SJCRH30 (cell line): ENCODE measurements around the gene ARMH3. TPM values are rescaled to one million over a fixed set of nuclear protein-coding genes. Genes with fewer than 3 reads are reported as not detected.

ENCODE experiments used
- DNase-seq, 2 experiments: peaks; one replicate each; pipeline ENCODE4 v3.0.0-alpha.2; 2015 to 2020
- H3K27ac ChIP-seq: fragments of 250-450 bp; sonication (Bioruptor Pico); 2 replicates; pipeline ENCODE4 v1.5.1; 2020; ENCODE audit warnings: mild to moderate bottlenecking, moderate library complexity
- H3K27me3 ChIP-seq: fragments of 250-450 bp; sonication (Bioruptor Pico); 2 replicates; pipeline ENCODE4 v1.5.1; 2020; ENCODE audit warnings: mild to moderate bottlenecking, moderate library complexity
- H3K36me3 ChIP-seq: fragments of 250-450 bp; sonication (Bioruptor Pico); 2 replicates; pipeline ENCODE4 v1.5.1; 2020; ENCODE audit warnings: mild to moderate bottlenecking, moderate library complexity
- H3K4me1 ChIP-seq: fragments of 250-450 bp; sonication (Bioruptor Pico); 2 replicates; pipeline ENCODE4 v1.5.1; 2020; ENCODE audit warnings: mild to moderate bottlenecking, moderate library complexity
- H3K4me3 ChIP-seq: fragments of 250-450 bp; sonication (Bioruptor Pico); 2 replicates; pipeline ENCODE4 v1.5.1; 2020; ENCODE audit warnings: mild to moderate bottlenecking, moderate library complexity
- H3K9me3 ChIP-seq: fragments of 250-450 bp; sonication (Bioruptor Pico); replicated peaks from 2 replicates; pipeline ENCODE4 v1.5.1; 2020; ENCODE audit warnings: mild to moderate bottlenecking, moderate library complexity
- total RNA-seq: library from RNA; depleted of rRNA; stranded (reverse); fragments of >200 nt; shearing (Covaris generic); gene quantifications from 2 replicates; pipeline ENCODE4 v1.2.3, GENCODE V29; 2014

Gene ARMH3
- total RNA-seq, 1 experiment from 2014 or later, result 25.7 TPM

- Histone ChIP-seq H3K4me1 (peaks cover 4% of the 10 kb centered on the region; the same call in 1 of the 2 replicates), H3K36me3 (no peaks in the 10 kb centered on the region), H3K9me3 (no peaks in the 10 kb centered on the region), H3K27ac (no peak overlapping the region), H3K4me3 (no peak overlapping the region), H3K27me3 (no peaks in the 10 kb centered on the region)
- peak; percentile 94 to 96 for DNase-seq
Observed at GRCh38 chr10:101840741-101841453, 215.1 kb downstream of the ARMH3 start.

- Histone ChIP-seq H3K4me1 (peaks cover 10% of the 10 kb centered on the region; the same call in 1 of the 2 replicates), H3K27ac (no peak overlapping the region), H3K27me3 (no peaks in the 10 kb centered on the region), H3K9me3 (no peaks in the 10 kb centered on the region), H3K36me3 (no peaks in the 10 kb centered on the region), H3K4me3 (no peak overlapping the region)
- DNase-seq, result no peak
Observed at GRCh38 chr10:101840102-101840684, 215.8 kb downstream of the ARMH3 start.

- DNase-seq, result no peak
- Histone ChIP-seq H3K27ac (no peak overlapping the region), H3K4me3 (no peak overlapping the region), H3K9me3 (no peaks in the 10 kb centered on the region), H3K27me3 (no peaks in the 10 kb centered on the region), H3K36me3 (no peaks in the 10 kb centered on the region), H3K4me1 (peaks cover 14% of the 10 kb centered on the region; the same call in 1 of the 2 replicates)
Observed at GRCh38 chr10:101839416-101840063, 216.4 kb downstream of the ARMH3 start.

GRCh38 chr10:101839002-101839401 lies 217.0 kb downstream of the ARMH3 start:
- Histone ChIP-seq H3K4me3 (no peak overlapping the region), H3K4me1 (peaks cover 14% of the 10 kb centered on the region; the same call in 1 of the 2 replicates), H3K36me3 (no peaks in the 10 kb centered on the region), H3K27me3 (no peaks in the 10 kb centered on the region), H3K27ac (no peak overlapping the region), H3K9me3 (no peaks in the 10 kb centered on the region)
- no peak for DNase-seq

GRCh38 chr10:101838416-101838970 lies 217.5 kb downstream of the ARMH3 start:
- no peak for DNase-seq
- H3K4me3 ChIP-seq, result no peak overlapping the region
- no peaks in the 10 kb centered on the region for H3K27me3 ChIP-seq
- H3K4me1 ChIP-seq, result peaks cover 14% of the 10 kb centered on the region; the same call in 1 of the 2 replicates
- no peaks in the 10 kb centered on the region for H3K36me3 ChIP-seq
- no peaks in the 10 kb centered on the region for H3K9me3 ChIP-seq
- H3K27ac ChIP-seq, result no peak overlapping the region

GRCh38 chr10:101837748-101838147 lies 218.2 kb downstream of the ARMH3 start:
- Histone ChIP-seq H3K36me3 (no peaks in the 10 kb centered on the region), H3K4me1 (peaks cover 14% of the 10 kb centered on the region; the same call in 1 of the 2 replicates), H3K4me3 (no peak overlapping the region), H3K27me3 (no peaks in the 10 kb centered on the region), H3K27ac (no peak overlapping the region), H3K9me3 (no peaks in the 10 kb centered on the region)
- DNase-seq, result no peak

- no peak overlapping the region for H3K27ac ChIP-seq
- peak; percentile 65 to 84 for DNase-seq
- no peak overlapping the region for H3K4me3 ChIP-seq
- peaks cover 15% of the 10 kb centered on the region; the same call in 1 of the 2 replicates for H3K4me1 ChIP-seq
- H3K36me3 ChIP-seq, result no peaks in the 10 kb centered on the region
- H3K9me3 ChIP-seq, result no peaks in the 10 kb centered on the region
- H3K27me3 ChIP-seq, result no peaks in the 10 kb centered on the region
Observed at GRCh38 chr10:101835362-101835761, 220.6 kb downstream of the ARMH3 start.

GRCh38 chr10:101834341-101834740 lies 221.6 kb downstream of the ARMH3 start:
- H3K27me3 ChIP-seq, result no peaks in the 10 kb centered on the region
- DNase-seq, result no peak
- H3K4me3 ChIP-seq, result no peak overlapping the region

GRCh38 chr10:101833466-101833865 lies 222.5 kb downstream of the ARMH3 start:
- H3K4me1 ChIP-seq, result peaks cover 15% of the 10 kb centered on the region; the same call in 1 of the 2 replicates
- no peak for DNase-seq
- no peak overlapping the region for H3K27ac ChIP-seq
- no peaks in the 10 kb centered on the region for H3K9me3 ChIP-seq
- no peaks in the 10 kb centered on the region for H3K27me3 ChIP-seq
- no peak overlapping the region for H3K4me3 ChIP-seq
- no peaks in the 10 kb centered on the region for H3K36me3 ChIP-seq

More at GRCh38 chr10:101834341-101834740, 221.6 kb downstream of the ARMH3 start:
- Histone ChIP-seq H3K36me3 (no peaks in the 10 kb centered on the region), H3K4me1 (peaks cover 15% of the 10 kb centered on the region; the same call in 1 of the 2 replicates), H3K9me3 (no peaks in the 10 kb centered on the region), H3K27ac (no peak overlapping the region)

GRCh38 chr10:101832325-101832771 lies 223.6 kb downstream of the ARMH3 start:
- Histone ChIP-seq H3K27me3 (no peaks in the 10 kb centered on the region), H3K4me1 (peaks cover 15% of the 10 kb centered on the region; the same call in 1 of the 2 replicates), H3K27ac (no peak overlapping the region), H3K4me3 (no peak overlapping the region), H3K9me3 (no peaks in the 10 kb centered on the region), H3K36me3 (no peaks in the 10 kb centered on the region)
- DNase-seq, result no peak

- H3K9me3 ChIP-seq, result no peaks in the 10 kb centered on the region
- no peaks in the 10 kb centered on the region for H3K27me3 ChIP-seq
- no peaks in the 10 kb centered on the region for H3K36me3 ChIP-seq
- no peak for DNase-seq
- no peak overlapping the region for H3K27ac ChIP-seq
- peaks cover 15% of the 10 kb centered on the region; the same call in 1 of the 2 replicates for H3K4me1 ChIP-seq
- peak overlapping the region; percentile 59 for H3K4me3 ChIP-seq
Observed at GRCh38 chr10:101831169-101831811, 224.7 kb downstream of the ARMH3 start.

- Histone ChIP-seq H3K4me3 (peak overlapping the region; percentile 59), H3K27ac (no peak overlapping the region), H3K4me1 (peaks cover 11% of the 10 kb centered on the region; the same call in 1 of the 2 replicates), H3K36me3 (no peaks in the 10 kb centered on the region), H3K9me3 (no peaks in the 10 kb centered on the region), H3K27me3 (no peaks in the 10 kb centered on the region)
- DNase-seq, result peak; percentile 94 to 95
Observed at GRCh38 chr10:101830322-101831168, 225.4 kb downstream of the ARMH3 start.

- peak in 1 of 2 experiments; percentile 49 for DNase-seq
- Histone ChIP-seq H3K4me1 (peaks cover 5% of the 10 kb centered on the region; the same call in 1 of the 2 replicates), H3K27me3 (no peaks in the 10 kb centered on the region), H3K36me3 (no peaks in the 10 kb centered on the region), H3K27ac (no peak overlapping the region), H3K9me3 (no peaks in the 10 kb centered on the region), H3K4me3 (peak overlapping the region; percentile 59)
Observed at GRCh38 chr10:101829561-101830315, 226.2 kb downstream of the ARMH3 start.
